RPMI8226 (cell line): ENCODE results near the gene LTBR.

Experiments used
- DNase-seq: peaks from one replicate; pipeline ENCODE4 v3.0.0-alpha.2; 2015

Gene LTBR

GRCh38 chr12:6346942-6347341 lies 37.0 kb upstream of the LTBR start:
- DNase-seq = no peak

GRCh38 chr12:6347367-6348338 lies 36.3 kb upstream of the LTBR start:
- DNase-seq = no peak

- no peak for DNase-seq
Observed at GRCh38 chr12:6351622-6352021, 32.3 kb upstream of the LTBR start.

- DNase-seq = no peak
Observed at GRCh38 chr12:6352193-6353173, 31.5 kb upstream of the LTBR start.

- DNase-seq = no peak
Observed at GRCh38 chr12:6354495-6355393, 29.2 kb upstream of the LTBR start.

- peak; percentile 80 for DNase-seq
Observed at GRCh38 chr12:6355491-6356373, 28.2 kb upstream of the LTBR start.

- no peak for DNase-seq
Observed at GRCh38 chr12:6356374-6356820, 27.6 kb upstream of the LTBR start.

GRCh38 chr12:6358881-6359280 lies 25.1 kb upstream of the LTBR start:
- no peak for DNase-seq

- DNase-seq = peak; percentile 87
Observed at GRCh38 chr12:6360080-6360571, 23.8 kb upstream of the LTBR start.

GRCh38 chr12:6360578-6361490 lies 23.1 kb upstream of the LTBR start:
- peak; percentile 35 for DNase-seq

- peak; percentile 46 for DNase-seq
Observed at GRCh38 chr12:6361834-6362233, 22.1 kb upstream of the LTBR start.

GRCh38 chr12:6362403-6362802 lies 21.6 kb upstream of the LTBR start:
- DNase-seq = no peak

GRCh38 chr12:6363010-6363329 lies 21.0 kb upstream of the LTBR start:
- DNase-seq = no peak

- DNase-seq = peak; percentile 78
Observed at GRCh38 chr12:6363330-6364043, 20.5 kb upstream of the LTBR start.

GRCh38 chr12:6364044-6364374 lies 20.0 kb upstream of the LTBR start:
- DNase-seq = no peak

- peak; percentile 81 for DNase-seq
Observed at GRCh38 chr12:6367065-6367968, 16.6 kb upstream of the LTBR start.

GRCh38 chr12:6367969-6368892 lies 15.7 kb upstream of the LTBR start:
- no peak for DNase-seq
